SH-SY5Y (cell line): ENCODE data around the gene EMP1.

Source experiments
- GATA2 ChIP-seq: IDR thresholded peaks from 2 replicates; pipeline ENCODE4 v1.6.1; 2011; ENCODE audit warnings: mild to moderate bottlenecking, low read depth, low read length
- GATA3 ChIP-seq: IDR thresholded peaks from 2 replicates; pipeline ENCODE4 v1.6.1; 2011; ENCODE audit warnings: low read depth, mild to moderate bottlenecking, low read length, moderate library complexity

- TF ChIP-seq GATA2 (no peak), GATA3 (no peak)
Observed at GRCh38 chr12:13203034-13203922, 6.8 kb downstream of the EMP1 start.
